Loucy (cell line): ENCODE data around the gene TRIM13.

Experiments used
- EZH2phosphoT487 ChIP-seq: fragments of 200-600 bp; IDR thresholded peaks from 2 replicates; pipeline ENCODE4 v1.6.1; 2018; ENCODE audit warnings: antibody characterized with exemption, mild to moderate bottlenecking, moderate library complexity, borderline replicate concordance
- TF ChIP-seq, protein P1 (sequence below): fragments of 200-600 bp; sonication (generic); conservative IDR thresholded peaks from 2 replicates; pipeline ENCODE4 v1.5.1; 2014; ENCODE audit warnings: mild to moderate bottlenecking, antibody characterized with exemption, low read length

DNA sequence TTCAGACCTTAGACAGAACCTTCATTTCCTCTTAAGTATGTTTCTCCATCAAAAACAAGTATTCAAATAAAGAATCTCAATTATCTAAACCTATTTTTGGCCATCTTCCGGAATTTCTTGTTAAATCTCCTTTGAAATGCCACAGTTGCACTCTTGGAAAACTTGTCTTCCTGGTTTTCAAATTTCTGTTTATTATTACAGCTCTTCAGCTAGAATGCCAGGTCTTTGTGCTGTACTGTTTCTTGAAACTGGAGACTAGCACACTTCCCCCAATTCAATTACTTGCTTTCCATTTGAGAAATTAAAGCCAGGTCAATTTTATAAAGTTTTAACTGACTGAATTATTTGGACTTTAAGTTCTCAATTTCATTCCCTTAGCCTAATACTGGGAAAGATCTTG is 28.6 kb downstream of the TRIM13 start:
- TF ChIP-seq, protein P1, sequence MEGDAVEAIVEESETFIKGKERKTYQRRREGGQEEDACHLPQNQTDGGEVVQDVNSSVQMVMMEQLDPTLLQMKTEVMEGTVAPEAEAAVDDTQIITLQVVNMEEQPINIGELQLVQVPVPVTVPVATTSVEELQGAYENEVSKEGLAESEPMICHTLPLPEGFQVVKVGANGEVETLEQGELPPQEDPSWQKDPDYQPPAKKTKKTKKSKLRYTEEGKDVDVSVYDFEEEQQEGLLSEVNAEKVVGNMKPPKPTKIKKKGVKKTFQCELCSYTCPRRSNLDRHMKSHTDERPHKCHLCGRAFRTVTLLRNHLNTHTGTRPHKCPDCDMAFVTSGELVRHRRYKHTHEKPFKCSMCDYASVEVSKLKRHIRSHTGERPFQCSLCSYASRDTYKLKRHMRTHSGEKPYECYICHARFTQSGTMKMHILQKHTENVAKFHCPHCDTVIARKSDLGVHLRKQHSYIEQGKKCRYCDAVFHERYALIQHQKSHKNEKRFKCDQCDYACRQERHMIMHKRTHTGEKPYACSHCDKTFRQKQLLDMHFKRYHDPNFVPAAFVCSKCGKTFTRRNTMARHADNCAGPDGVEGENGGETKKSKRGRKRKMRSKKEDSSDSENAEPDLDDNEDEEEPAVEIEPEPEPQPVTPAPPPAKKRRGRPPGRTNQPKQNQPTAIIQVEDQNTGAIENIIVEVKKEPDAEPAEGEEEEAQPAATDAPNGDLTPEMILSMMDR = no peak
- TF ChIP-seq EZH2phosphoT487 = no peak
